H1 (cell line): ENCODE measurements around the gene MED16. TPM values are rescaled to one million over a fixed set of nuclear protein-coding genes. Genes with fewer than 3 reads are reported as not detected.

ENCODE experiments used
- CTCF ChIA-PET: fragments of 300-600 bp; sonication (Branson Sonifier 250); formaldehyde crosslinking; loops from one replicate; lab custom pipeline; 2021; ENCODE audit not compliant: partially characterized antibody; lab: Charles Lee
- POLR2A ChIA-PET: fragments of 300-600 bp; sonication (Branson Sonifier 250); formaldehyde crosslinking; loops from one replicate; lab custom pipeline; 2021; ENCODE audit warnings: inconsistent platforms; ENCODE audit not compliant: partially characterized antibody; lab: Charles Lee
- DNase-seq, 2 experiments: peaks; one replicate each; pipeline versions ENCODE4 v3.0.0 to v3.0.0-alpha.2; 2010 to 2022; ENCODE audit warnings: low spot score in 2 of 2, low read depth in 1 of 2, mixed read lengths in 1 of 2
- FAIRE-seq: peaks from 2 replicates; lab custom pipeline; 2011; peaks lifted over from hg19 to GRCh38; lab: Jason Lieb, UNC
- H2AFZ ChIP-seq: 2 replicates; pipeline ENCODE4 v1.8.1; 2012; ENCODE audit warnings: low read length, inconsistent platforms
- H2AK5ac ChIP-seq: 2 replicates; pipeline ENCODE4 v1.6.1; 2013; ENCODE audit warnings: low read depth, low read length
- H2BK120ac ChIP-seq: replicated peaks from 2 replicates; pipeline ENCODE3; 2013; ENCODE audit warnings: low read depth, low read length, inconsistent platforms
- H2BK12ac ChIP-seq: 2 replicates; pipeline ENCODE4 v1.6.1; 2013; ENCODE audit warnings: low read depth, low read length
- H2BK15ac ChIP-seq: 2 replicates; pipeline ENCODE4 v1.6.1; 2013; ENCODE audit warnings: low read length
- H2BK20ac ChIP-seq: 2 replicates; pipeline ENCODE4 v1.6.1; 2013; ENCODE audit warnings: low read length
- H2BK5ac ChIP-seq: 2 replicates; pipeline ENCODE4 v1.6.1; 2013; ENCODE audit warnings: low read depth, low read length
- H3K14ac ChIP-seq: 2 replicates; pipeline ENCODE4 v1.6.1; 2013; ENCODE audit warnings: inconsistent platforms; ENCODE audit not compliant: insufficient read length
- H3K18ac ChIP-seq: 2 replicates; pipeline ENCODE4 v1.6.1; 2013; ENCODE audit warnings: low read length; ENCODE audit errors: extremely low read depth
- H3K23ac ChIP-seq: 2 replicates; pipeline ENCODE4 v1.6.1; 2013; ENCODE audit warnings: inconsistent platforms; ENCODE audit not compliant: insufficient read length
- H3K23me2 ChIP-seq: 2 replicates; pipeline ENCODE4 v1.6.1; 2013; ENCODE audit warnings: low read depth, low read length
- H3K27ac ChIP-seq: 2 replicates; pipeline ENCODE4 v1.6.1; 2011; ENCODE audit warnings: low read depth, low read length, inconsistent platforms
- H3K27me3 ChIP-seq, 4 experiments: replicated peaks in 1 of 4; 1 replicate in 1 of 4; 2 replicates in 3 of 4; pipeline versions ENCODE4 v1.6.1 to v1.8.1; 2011 to 2013; ENCODE audit warnings: low read length in 3 of 4, mild to moderate bottlenecking in 3 of 4, inconsistent platforms in 2 of 4, mixed read lengths in 2 of 4, moderate library complexity in 1 of 4; ENCODE audit not compliant: control insufficient read depth in 3 of 4, insufficient read depth in 3 of 4; ENCODE audit errors: extremely low read depth in 1 of 4
- H3K36me3 ChIP-seq, 4 experiments: 2 replicates each; pipeline versions ENCODE4 v1.6.1 to v1.8.1; 2011 to 2013; ENCODE audit warnings: mild to moderate bottlenecking in 4 of 4, low read length in 3 of 4, moderate library complexity in 2 of 4, control low read depth in 1 of 4, inconsistent platforms in 1 of 4; ENCODE audit not compliant: insufficient read depth in 4 of 4, control insufficient read depth in 2 of 4
- H3K4ac ChIP-seq: replicated peaks from 2 replicates; pipeline ENCODE3; 2013; ENCODE audit warnings: low read length, low read depth, mixed read lengths, inconsistent platforms; ENCODE audit not compliant: insufficient read length
- H3K4me1 ChIP-seq, 4 experiments: replicated peaks in 1 of 4; 1 replicate in 1 of 4; 2 replicates in 3 of 4; pipeline versions ENCODE4 v1.6.1 to v1.8.1; 2011 to 2013; ENCODE audit warnings: low read length in 3 of 4, inconsistent platforms in 2 of 4, mixed read lengths in 1 of 4; ENCODE audit not compliant: insufficient read depth in 4 of 4, control insufficient read depth in 3 of 4
- H3K4me2 ChIP-seq, 2 experiments: 2 replicates each; pipeline versions ENCODE4 v1.6.1 to v1.8.1; 2011 to 2013; ENCODE audit warnings: low read depth in 2 of 2, low read length in 2 of 2, control low read depth in 1 of 2, inconsistent platforms in 1 of 2, mild to moderate bottlenecking in 1 of 2; ENCODE audit not compliant: insufficient read depth in 1 of 2
- H3K4me3 ChIP-seq, 4 experiments: fragments of 200-600, 300-600 bp in 1 of 4; sonication (generic), shearing (Covaris generic), sonication (Bioruptor Twin) in 1 of 4; 2 replicates each; pipeline versions ENCODE4 v1.5.1 to v1.8.1; 2011 to 2016; ENCODE audit warnings: low read length in 4 of 4, low read depth in 3 of 4, control low read depth in 2 of 4, inconsistent platforms in 2 of 4, mild to moderate bottlenecking in 2 of 4, mixed read lengths in 1 of 4, moderate library complexity in 1 of 4; ENCODE audit not compliant: insufficient read depth in 2 of 4; ENCODE audit errors: extremely low read depth in 1 of 4
- H3K56ac ChIP-seq: replicated peaks from 2 replicates; pipeline ENCODE3; 2013; ENCODE audit warnings: low read depth, mild to moderate bottlenecking, mixed read lengths, low read length, inconsistent platforms; ENCODE audit not compliant: insufficient read length
- H3K79me1 ChIP-seq: 2 replicates; pipeline ENCODE4 v1.6.1; 2013; ENCODE audit warnings: low read depth, low read length, control low read depth
- H3K79me2 ChIP-seq, 2 experiments: 2 replicates each; pipeline versions ENCODE4 v1.6.1 to v1.8.1; 2012 to 2013; ENCODE audit warnings: low read length in 2 of 2, mild to moderate bottlenecking in 2 of 2, inconsistent platforms in 1 of 2; ENCODE audit not compliant: insufficient read depth in 2 of 2, control insufficient read depth in 1 of 2
- H3K9ac ChIP-seq, 4 experiments: replicated peaks in 1 of 4; 1 replicate in 1 of 4; 2 replicates in 3 of 4; pipeline versions ENCODE4 v1.6.1 to v1.8.1; 2011 to 2013; ENCODE audit warnings: low read depth in 3 of 4, low read length in 3 of 4, control low read depth in 2 of 4, mild to moderate bottlenecking in 2 of 4, moderate library complexity in 2 of 4, inconsistent platforms in 1 of 4; ENCODE audit errors: extremely low read depth in 1 of 4
- H3K9me3 ChIP-seq, 2 experiments: 2 replicates each; pipeline versions ENCODE4 v1.6.1 to v1.8.1; 2012 to 2013; ENCODE audit warnings: mild to moderate bottlenecking in 2 of 2, moderate library complexity in 2 of 2, control low read depth in 1 of 2, inconsistent platforms in 1 of 2, low read depth in 1 of 2, low read length in 1 of 2, mixed read lengths in 1 of 2; ENCODE audit not compliant: insufficient read depth in 2 of 2
- H4K20me1 ChIP-seq, 2 experiments: replicated peaks in 1 of 2; 2 replicates each; pipeline versions ENCODE3 to v1.8.1; 2011 to 2013; ENCODE audit warnings: inconsistent platforms in 2 of 2, low read length in 2 of 2, mild to moderate bottlenecking in 1 of 2; ENCODE audit not compliant: insufficient read depth in 2 of 2, control insufficient read depth in 1 of 2
- H4K5ac ChIP-seq: 2 replicates; pipeline ENCODE4 v1.6.1; 2013; ENCODE audit warnings: low read length, low read depth, mixed read lengths, inconsistent platforms; ENCODE audit not compliant: insufficient read length
- H4K8ac ChIP-seq: 2 replicates; pipeline ENCODE4 v1.8.0; 2013; ENCODE audit warnings: mild to moderate bottlenecking, moderate library complexity, low read length, inconsistent platforms; ENCODE audit not compliant: insufficient read depth; ENCODE audit errors: extremely low read depth
- H4K91ac ChIP-seq: replicated peaks from 2 replicates; pipeline ENCODE3; 2013; ENCODE audit warnings: low read length, mixed read lengths, inconsistent platforms; ENCODE audit not compliant: insufficient read length
- BRCA1 ChIP-seq: IDR thresholded peaks from 2 replicates; pipeline ENCODE4 v1.6.1; 2012; ENCODE audit warnings: low read depth, low read length, improper control_type of control experiment
- CEBPB ChIP-seq: IDR thresholded peaks from 2 replicates; pipeline ENCODE4 v1.6.1; 2012; ENCODE audit warnings: low read depth, low read length
- HDAC6 ChIP-seq: IDR thresholded peaks from one replicate; pipeline ENCODE4 v1.7.1; 2012; ENCODE audit warnings: low read depth, mild to moderate bottlenecking, inconsistent platforms, low read length, moderate library complexity
- NRF1 ChIP-seq: IDR thresholded peaks from 2 replicates; pipeline ENCODE4 v1.6.1; 2011; ENCODE audit warnings: mild to moderate bottlenecking, low read depth, low read length, improper control_type of control experiment
- SAP30 ChIP-seq: fragments of 300-600 bp; sonication (generic); IDR thresholded peaks from 2 replicates; pipeline ENCODE4 v1.7.1; 2012; ENCODE audit warnings: low read length, moderate library complexity, mild to moderate bottlenecking, inconsistent platforms; ENCODE audit not compliant: insufficient read depth, insufficient replicate concordance
- SIRT6 ChIP-seq: IDR thresholded peaks from one replicate; pipeline ENCODE4 v1.7.1; 2012; ENCODE audit warnings: low read length, inconsistent platforms
- SP1 ChIP-seq: IDR thresholded peaks from 2 replicates; pipeline ENCODE4 v1.6.1; 2011; ENCODE audit warnings: low read depth, low read length
- WGBS, 2 experiments: shearing (Covaris generic) in 1 of 2; methylation state at CpG; one replicate each; pipeline versions ENCODE4 v1.1.6 to v1.1.7; 2013 to 2015; ENCODE audit warnings: low lambda C conversion rate in 2 of 2, mixed read lengths in 2 of 2, inconsistent platforms in 1 of 2, low coverage in 1 of 2, missing lambda C conversion rate in 1 of 2; ENCODE audit not compliant: insufficient replicate concordance in 2 of 2, insufficient coverage in 1 of 2, insufficient read length in 1 of 2; ENCODE audit errors: extremely low coverage in 1 of 2, missing lambda C conversion rate in 1 of 2; 5-methylcytosine and 5-hydroxymethylcytosine counted together
- polyA plus RNA-seq, 7 experiments: library from polyadenylated mRNA; depleted of rRNA in 3 of 7; stranded (reverse) in 5 of 7; unstranded in 2 of 7; fragments of >200 nt in 5 of 7; fragments of 200-250 nt in 2 of 7; gene quantifications; 1 replicate in 5 of 7; 2 replicates in 1 of 7; 4 replicates in 1 of 7; pipeline versions ENCODE4 v1.2.1 to v1.2.3, GENCODE V29; 2011 to 2013; ENCODE audit warnings: missing spikeins in 2 of 7, mixed read lengths in 2 of 7
- total RNA-seq: library from RNA; stranded (reverse); fragmentation: NEBNext Ultra II Directional; extraction: Animal tissue kit (Norgen Biotek cat#: 25700); gene quantifications from 2 replicates; pipeline ENCODE4 v1.2.1, GENCODE V29; 2021
- TF ChIP-seq, protein P1 (sequence below): IDR thresholded peaks from 2 replicates; pipeline ENCODE4 v1.6.1; 2012; ENCODE audit warnings: low read length, inconsistent platforms

Gene MED16
- total and polyA plus RNA-seq, 2 of the 8 experiments (the other 6 are each of a cell fraction or from before 2014, with no cell fraction given) = 51.0 to 67.2 TPM

DNA sequence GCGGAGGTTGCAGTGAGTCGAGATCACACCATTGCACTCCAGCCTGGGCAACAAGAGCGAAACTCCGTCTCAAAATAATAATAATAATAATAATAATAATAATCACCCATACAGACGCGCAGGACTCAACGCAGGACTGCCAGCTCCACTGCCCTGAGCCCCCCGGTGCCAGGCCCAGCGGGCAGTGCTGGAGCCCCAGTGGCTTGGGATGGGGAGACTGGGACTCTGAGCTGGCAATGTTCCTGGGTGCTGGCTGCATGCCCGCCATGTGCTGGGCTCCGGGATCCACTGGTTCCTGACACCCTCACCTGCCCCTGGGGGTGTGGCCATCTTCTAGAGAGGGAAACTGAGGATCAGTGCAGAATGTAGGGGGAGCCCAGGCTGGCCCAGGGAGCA, 65.7 kb downstream of the MED16 start:
- POLR2A ChIA-PET = interaction anchor here (1.2 to 12.0 kb wide), 4 partner anchors 10 to 36 kb away, joined by 4 to 277 read pairs (median 7); partner anchors contain the start of gene PTBP1
- TF ChIP-seq SIRT6 (no peak), BRCA1 (no peak), CEBPB (no peak), SP1 (no peak), NRF1 (no peak), SAP30 (no peak), HDAC6 (no peak)
- TF ChIP-seq, protein P1, sequence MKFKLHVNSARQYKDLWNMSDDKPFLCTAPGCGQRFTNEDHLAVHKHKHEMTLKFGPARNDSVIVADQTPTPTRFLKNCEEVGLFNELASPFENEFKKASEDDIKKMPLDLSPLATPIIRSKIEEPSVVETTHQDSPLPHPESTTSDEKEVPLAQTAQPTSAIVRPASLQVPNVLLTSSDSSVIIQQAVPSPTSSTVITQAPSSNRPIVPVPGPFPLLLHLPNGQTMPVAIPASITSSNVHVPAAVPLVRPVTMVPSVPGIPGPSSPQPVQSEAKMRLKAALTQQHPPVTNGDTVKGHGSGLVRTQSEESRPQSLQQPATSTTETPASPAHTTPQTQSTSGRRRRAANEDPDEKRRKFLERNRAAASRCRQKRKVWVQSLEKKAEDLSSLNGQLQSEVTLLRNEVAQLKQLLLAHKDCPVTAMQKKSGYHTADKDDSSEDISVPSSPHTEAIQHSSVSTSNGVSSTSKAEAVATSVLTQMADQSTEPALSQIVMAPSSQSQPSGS = no peak
- Histone ChIP-seq H3K79me1 (no peaks in the 10 kb centered on the region), H3K4ac (no peak overlapping the region), H4K8ac (no peak overlapping the region), H3K18ac (no peak overlapping the region), H3K4me3 (no peak overlapping the region), H3K14ac (no peak overlapping the region), H3K27ac (no peak overlapping the region), H2BK20ac (no peak overlapping the region), H2BK5ac (no peak overlapping the region), H3K79me2 (no peaks in the 10 kb centered on the region), H3K4me2 (no peak overlapping the region), H2AK5ac (no peak overlapping the region), H2AFZ (no peak overlapping the region), H3K9ac (no peak overlapping the region), H3K27me3 (no peaks in the 10 kb centered on the region), H3K4me1 (peaks cover 0 to 7% (median 5%) of the 10 kb centered on the region in 4 experiments; a peak in 5 of 7 replicates), H3K9me3 (no peaks in the 10 kb centered on the region), H4K91ac (no peak overlapping the region), H4K20me1 (no peaks in the 10 kb centered on the region), H3K56ac (no peak overlapping the region), H2BK12ac (no peak overlapping the region), H4K5ac (no peak overlapping the region), H3K23ac (no peak overlapping the region), H3K36me3 (no peaks in the 10 kb centered on the region), H3K23me2 (no peaks in the 10 kb centered on the region; the same call in 1 of the 2 replicates), H2BK15ac (no peak overlapping the region), H2BK120ac (no peak overlapping the region)
- CTCF ChIA-PET = interaction anchor here (1.1 to 1.8 kb wide), 3 partner anchors 10 to 70 kb away, joined by 3 to 4 read pairs (median 4); no protein-coding TSS in a partner anchor
- FAIRE-seq (no peak), DNase-seq (no peak)
- WGBS, 2 experiments = 96% methylated on average over 11 of the region's 11 CpGs; no CpG with 5 or more reads in 1 of the 2 experiments
